ENCODE measurements around the gene RTP3. TPM values are rescaled to one million over a fixed set of nuclear protein-coding genes. Genes with fewer than 3 reads are reported as not detected.

Gene RTP3
- total RNA-seq, 4 donors from 2014 or later: not detected

- Histone ChIP-seq H3K36me3 (no peaks in the 10 kb centered on the region), H3K4me1 (peaks cover 0 to 32% (median 4%) of the 10 kb centered on the region in 3 donors), H3K27ac (no peak overlapping the region), H3K9me3 (no peaks in the 10 kb centered on the region), H3K27me3 (peaks cover 0 to 52% (median 2%) of the 10 kb centered on the region in 4 donors), H3K4me3 (no peak overlapping the region)
- 56 to 63% methylated on average over 3 of the region's 3 CpGs for WGBS, 2 donors
- no peak for DNase-seq
- intact Hi-C loops (cut with DNase I): no loop called here
- no peak for TF ChIP-seq CTCF (IDR thresholded peaks at IDR 0.05)
- TF ChIP-seq POLR2A (IDR thresholded peaks at IDR 0.05): no peak
Measured at GRCh38 chr3:46462111-46462510, 35.7 kb upstream of the RTP3 start.

GRCh38 chr3:46462511-46462910, 35.3 kb upstream of the RTP3 start:
- WGBS, 2 donors: 66 to 68% methylated on average over 3 of the region's 3 CpGs
- no peaks in the 10 kb centered on the region for H3K9me3 ChIP-seq

GRCh38 chr3:46463120-46463867, 34.5 kb upstream of the RTP3 start:
- no peaks in the 10 kb centered on the region for H3K36me3 ChIP-seq
- TF ChIP-seq POLR2A (IDR thresholded peaks at IDR 0.05): no peak
- no peak for TF ChIP-seq CTCF (IDR thresholded peaks at IDR 0.05)
- peaks cover 0 to 32% (median 4%) of the 10 kb centered on the region in 3 donors for H3K4me1 ChIP-seq
- H3K9me3 ChIP-seq: no peaks in the 10 kb centered on the region
- 49% methylated on average over 4 of the region's 6 CpGs; no CpG with 5 or more reads in 1 of the 2 donors for WGBS, 2 donors
- peak overlapping the region in 1 of 4 donors; percentile 41 for H3K4me3 ChIP-seq
- DNase-seq: no peak
- peaks cover 0 to 52% (median 2%) of the 10 kb centered on the region in 4 donors for H3K27me3 ChIP-seq
- intact Hi-C loops (cut with DNase I): no loop called here
- peak overlapping the region in 1 of 4 donors; percentile 37 for H3K27ac ChIP-seq

More at GRCh38 chr3:46462511-46462910, 35.3 kb upstream of the RTP3 start:
- no peak overlapping the region for H3K27ac ChIP-seq
- intact Hi-C loops (cut with DNase I): no loop called here
- TF ChIP-seq POLR2A (IDR thresholded peaks at IDR 0.05) (no peak), CTCF (IDR thresholded peaks at IDR 0.05) (no peak)
- no peak for DNase-seq
- peaks cover 0 to 32% (median 4%) of the 10 kb centered on the region in 3 donors for H3K4me1 ChIP-seq
- peaks cover 0 to 52% (median 2%) of the 10 kb centered on the region in 4 donors for H3K27me3 ChIP-seq
- H3K4me3 ChIP-seq: peak overlapping the region in 1 of 4 donors; percentile 41
- H3K36me3 ChIP-seq: no peaks in the 10 kb centered on the region

GRCh38 chr3:46463868-46464241, 33.9 kb upstream of the RTP3 start:
- 78 to 79% methylated on average over 7 to 8 of the region's 8 CpGs for WGBS, 2 donors
- TF ChIP-seq CTCF (IDR thresholded peaks at IDR 0.05): no peak
- Histone ChIP-seq H3K9me3 (no peaks in the 10 kb centered on the region), H3K4me1 (peaks cover 0 to 32% (median 4%) of the 10 kb centered on the region in 3 donors), H3K27me3 (peaks cover 0 to 52% (median 2%) of the 10 kb centered on the region in 4 donors), H3K27ac (no peak overlapping the region), H3K36me3 (no peaks in the 10 kb centered on the region), H3K4me3 (peak overlapping the region in 1 of 4 donors; percentile 41)
- no peak for DNase-seq
- intact Hi-C loops (cut with DNase I): no loop called here

- no peaks in the 10 kb centered on the region for H3K36me3 ChIP-seq
- peak within 1 kb of the TSS in 1 of 4 donors; percentile 41 for H3K4me3 ChIP-seq
- peaks cover 0 to 47% (median 2%) of the 10 kb centered on the region in 4 donors for H3K27me3 ChIP-seq
- H3K4me1 ChIP-seq: peaks cover 0 to 32% (median 4%) of the 10 kb centered on the region in 3 donors
- TF ChIP-seq POLR2A (IDR thresholded peaks at IDR 0.05): no peak
- no peak for TF ChIP-seq CTCF (IDR thresholded peaks at IDR 0.05)
- WGBS, 2 donors: 28 to 38% methylated on average over 7 to 17 of the region's 44 CpGs
- H3K27ac ChIP-seq: no peak within 1 kb of the TSS
- intact Hi-C loops (cut with DNase I): no loop called here
- H3K9me3 ChIP-seq: no peaks in the 10 kb centered on the region
- no peak for DNase-seq
Measured at GRCh38 chr3:46464326-46465195, 33.2 kb upstream of the RTP3 start, which contains the start of gene LTF. Gene LTF (minus strand): TSS chr3:46464905. CDS start chr3:46464867, 38 bp downstream.

Measured in esophagus squamous epithelium (tissue), 5 donors.